Endothelial cell of umbilical vein (primary cell): Measurements from ENCODE around the gene ITGAE. TPM values are rescaled to one million over a fixed set of nuclear protein-coding genes. Genes with fewer than 3 reads are reported as not detected.

ENCODE experiments used
- BruUV-seq: library from RNA; stranded (reverse); fragments of 400-500 nt; replicated peaks from 2 replicates; lab custom pipeline; 2021; lab: Mats Ljungman, UMichigan
- CTCF ChIA-PET: fragments of 300-600, 350-600 bp; sonication (Branson Sonifier 250); formaldehyde crosslinking; loops from one replicate; lab custom pipeline; 2021; ENCODE audit warnings: antibody characterized with exemption, inconsistent platforms; lab: Charles Lee
- POLR2A ChIA-PET: fragments of 300-600, 350-600 bp; sonication (Branson Sonifier 250); formaldehyde crosslinking; loops from one replicate; lab custom pipeline; 2021; ENCODE audit warnings: antibody characterized with exemption, inconsistent platforms; lab: Charles Lee
- DNase-seq: peaks from one replicate; pipeline ENCODE4 v3.0.0-alpha.2; 2011; ENCODE audit warnings: low read depth, low spot score
- FAIRE-seq: peaks from 2 replicates; lab custom pipeline; 2011; peaks lifted over from hg19 to GRCh38; lab: Jason Lieb, UNC
- H2AFZ ChIP-seq: 2 replicates; pipeline ENCODE4 v1.6.0; 2012; ENCODE audit warnings: low read depth, low read length, control low read depth, inconsistent platforms
- H3K27ac ChIP-seq: 2 replicates; pipeline ENCODE4 v1.5.1; 2011; ENCODE audit warnings: low read depth, mild to moderate bottlenecking, control low read depth, low read length, moderate library complexity; ENCODE audit not compliant: insufficient read depth
- H3K27me3 ChIP-seq, 2 experiments: 2 replicates each; pipeline versions ENCODE4 v1.6.0 to v1.6.1; 2011; ENCODE audit warnings: low read length in 2 of 2, mixed read lengths in 1 of 2; ENCODE audit not compliant: control insufficient read depth in 2 of 2, insufficient read depth in 2 of 2
- H3K36me3 ChIP-seq, 2 experiments: 2 replicates in 1 of 2; 3 replicates in 1 of 2; pipeline ENCODE4 v1.5.1; 2011; ENCODE audit warnings: low read length in 2 of 2, mild to moderate bottlenecking in 1 of 2, moderate library complexity in 1 of 2; ENCODE audit not compliant: control insufficient read depth in 2 of 2, insufficient read depth in 2 of 2; ENCODE audit errors: extremely low read depth in 1 of 2
- H3K4me1 ChIP-seq: 3 replicates; pipeline ENCODE4 v1.5.1; 2011; ENCODE audit warnings: mild to moderate bottlenecking, low read length; ENCODE audit not compliant: control insufficient read depth, insufficient read depth; ENCODE audit errors: extremely low read depth
- H3K4me2 ChIP-seq: 2 replicates; pipeline ENCODE4 v1.6.1; 2011; ENCODE audit warnings: low read length, control low read depth, mixed read lengths; ENCODE audit not compliant: insufficient read depth
- H3K4me3 ChIP-seq, 3 experiments: fragments of 200-600 bp in 1 of 3; sonication (generic), shearing (Covaris generic) in 1 of 3; replicated peaks in 1 of 3; 2 replicates each; pipeline ENCODE4 v1.5.1; 2011 to 2016; ENCODE audit warnings: control low read depth in 3 of 3, low read length in 3 of 3, mild to moderate bottlenecking in 2 of 3, inconsistent platforms in 1 of 3, low read depth in 1 of 3, moderate library complexity in 1 of 3; ENCODE audit not compliant: insufficient read depth in 1 of 3
- H3K79me2 ChIP-seq: 2 replicates; pipeline ENCODE4 v1.6.0; 2012; ENCODE audit warnings: low read length, inconsistent platforms; ENCODE audit not compliant: control insufficient read depth, insufficient read depth
- H3K9ac ChIP-seq: replicated peaks from 2 replicates; pipeline ENCODE3; 2011; ENCODE audit warnings: low read length, control low read depth; ENCODE audit not compliant: insufficient read depth; ENCODE audit errors: extremely low read depth
- H3K9me1 ChIP-seq: replicated peaks from 3 replicates; pipeline ENCODE4 v1.6.0; 2011; ENCODE audit warnings: mild to moderate bottlenecking, low read length; ENCODE audit not compliant: control insufficient read depth, insufficient read depth; ENCODE audit errors: extremely low read depth
- H3K9me3 ChIP-seq: replicated peaks from 2 replicates; pipeline ENCODE4 v1.5.1; 2012; ENCODE audit warnings: low read length, inconsistent platforms; ENCODE audit not compliant: control insufficient read depth, insufficient read depth
- H4K20me1 ChIP-seq: replicated peaks from 2 replicates; pipeline ENCODE3; 2011; ENCODE audit warnings: mild to moderate bottlenecking, low read length; ENCODE audit not compliant: control insufficient read depth, insufficient read depth; ENCODE audit errors: extremely low read depth
- CTCF ChIP-seq, 2 donors: IDR thresholded peaks; 1 replicate in 1 of 2; 2 replicates in 1 of 2; pipeline ENCODE4 v1.5.1; 2011; ENCODE audit warnings: low read length in 2 of 2, mild to moderate bottlenecking in 2 of 2, moderate library complexity in 2 of 2, control low read depth in 1 of 2, inconsistent platforms in 1 of 2, low read depth in 1 of 2; ENCODE audit not compliant: insufficient read depth in 1 of 2; ENCODE audit errors: extremely low read depth in 1 of 2
- EZH2 ChIP-seq: IDR thresholded peaks from 2 replicates; pipeline ENCODE4 v1.6.1; 2012; ENCODE audit warnings: borderline replicate concordance, low read depth, mild to moderate bottlenecking, moderate library complexity, low read length, inconsistent platforms; ENCODE audit not compliant: severe bottlenecking
- FOS ChIP-seq: IDR thresholded peaks from 2 replicates; pipeline ENCODE4 v1.6.1; 2011; ENCODE audit warnings: mild to moderate bottlenecking, low read length, moderate library complexity, borderline replicate concordance; ENCODE audit not compliant: insufficient read depth
- GATA2 ChIP-seq: IDR thresholded peaks from 2 replicates; pipeline ENCODE4 v1.7.0; 2011; ENCODE audit warnings: low read depth, mild to moderate bottlenecking, moderate library complexity, mixed read lengths, low read length; ENCODE audit not compliant: insufficient read length, insufficient read depth
- JUN ChIP-seq: IDR thresholded peaks from 2 replicates; pipeline ENCODE4 v1.6.1; 2011; ENCODE audit warnings: borderline replicate concordance, low read depth; ENCODE audit not compliant: insufficient read length, insufficient read depth
- MAX ChIP-seq: IDR thresholded peaks from 2 replicates; pipeline ENCODE4 v1.6.1; 2011; ENCODE audit not compliant: insufficient read depth, insufficient read length
- MYC ChIP-seq: IDR thresholded peaks from one replicate; pipeline ENCODE4 v1.6.1; 2011; ENCODE audit warnings: mild to moderate bottlenecking, low read depth, low read length
- POLR2A ChIP-seq: IDR thresholded peaks from 2 replicates; pipeline ENCODE4 v1.6.1; 2012; ENCODE audit warnings: low read depth, mild to moderate bottlenecking, control low read depth, low read length
- POLR2AphosphoS5 ChIP-seq: IDR thresholded peaks from 2 replicates; pipeline ENCODE4 v1.6.1; 2012; ENCODE audit warnings: low read depth, mild to moderate bottlenecking, control low read depth, low read length, moderate library complexity; ENCODE audit not compliant: insufficient read depth
- dilution Hi-C: fragments of 300-500 bp; cut with MboI; formaldehyde crosslinking; loops from one replicate; pipeline ENCODE4 v1.15.0; 2019; ENCODE audit warnings: low sequenced_read_pairs; ENCODE audit not compliant: extremely low pct_ligation_motif_present
- intact Hi-C: fragments of 100-400 bp; cut with micrococcal nuclease; formaldehyde crosslinking; loops from one replicate; pipeline ENCODE4 v1.10.0; 2022
- polyA plus RNA-seq, 4 experiments: library from polyadenylated mRNA; depleted of rRNA in 3 of 4; stranded (reverse) in 3 of 4; unstranded in 1 of 4; fragments of >200 nt; gene quantifications; 2 replicates each; pipeline versions ENCODE4 v1.2.1 to v1.2.3, GENCODE V29; 2011 to 2012; ENCODE audit warnings: missing spikeins in 1 of 4
- total RNA-seq: library from RNA; stranded (reverse); gene quantifications from 2 replicates; pipeline ENCODE4 v1.2.3, GENCODE V29; 2021

Gene ITGAE
- total and polyA plus RNA-seq, 2 donors (not counting 3 experiments of a cell fraction or from before 2014, with no cell fraction given) = 29.6 to 71.6 TPM

DNA sequence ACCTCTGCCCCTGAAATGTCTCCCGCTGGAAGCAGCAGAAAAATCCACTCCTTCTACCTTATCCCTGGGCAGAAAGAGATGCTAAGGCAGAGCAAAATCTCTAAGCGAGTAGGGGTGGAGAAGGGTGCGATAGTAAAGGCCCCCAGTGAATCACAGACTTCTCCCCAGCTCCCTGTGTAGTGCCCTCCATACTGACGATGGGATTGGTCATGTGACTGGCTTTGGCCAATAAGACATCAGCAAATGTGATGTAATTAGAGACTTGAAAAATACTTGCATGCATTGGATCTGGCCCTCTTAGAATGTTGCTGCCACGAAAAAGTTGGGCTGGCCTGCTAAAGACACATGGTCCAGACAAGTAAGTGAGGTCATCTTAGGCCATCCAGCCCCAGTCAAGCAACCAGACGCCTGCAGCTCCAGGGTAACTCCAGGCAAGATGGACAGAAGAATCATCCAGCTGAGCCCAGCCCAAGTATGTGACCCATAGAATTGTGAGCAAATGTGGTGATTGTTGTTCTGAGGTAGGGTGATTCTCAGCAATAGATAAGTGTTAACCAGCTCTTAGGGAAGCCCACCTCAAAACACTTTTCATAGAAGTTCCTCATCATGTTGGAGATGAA is 41.3 kb downstream of the ITGAE start:
- no peak overlapping the region for H3K9ac ChIP-seq
- H3K9me3 ChIP-seq = no peaks in the 10 kb centered on the region
- FAIRE-seq (no peak), DNase-seq (no peak)
- H3K79me2 ChIP-seq = no peaks in the 10 kb centered on the region
- POLR2A ChIA-PET = no interaction called here
- CTCF ChIA-PET = interaction anchor here (4.0 kb wide), 1 partner anchor 22 kb away, joined by 22 read pairs; no protein-coding TSS in a partner anchor
- H3K27me3 ChIP-seq = no peaks in the 10 kb centered on the region
- H3K27ac ChIP-seq = no peak overlapping the region
- dilution Hi-C loops (no loop called here), intact Hi-C loops (no loop called here)
- no TSS peak for BruUV-seq
- no peak for TF ChIP-seq FOS
- no peak for TF ChIP-seq GATA2
- TF ChIP-seq MAX = no peak
- no peak for TF ChIP-seq POLR2AphosphoS5
- TF ChIP-seq POLR2A = no peak
- TF ChIP-seq EZH2 = no peak
- TF ChIP-seq CTCF (IDR thresholded peaks at IDR 0.05; ENCODE audit: extremely low read depth in 1 of 2, insufficient read depth in 1 of 2, low read depth in 1 of 2, low read length in 2 of 2) = no peak
- TF ChIP-seq JUN = no peak
- TF ChIP-seq MYC = no peak
- no peak overlapping the region for H2AFZ ChIP-seq
- no peaks in the 10 kb centered on the region for H3K36me3 ChIP-seq
- no peak overlapping the region for H3K4me2 ChIP-seq
- H3K9me1 ChIP-seq = no peaks in the 10 kb centered on the region
- H4K20me1 ChIP-seq = no peaks in the 10 kb centered on the region
- no peaks in the 10 kb centered on the region for H3K4me1 ChIP-seq
- H3K4me3 ChIP-seq = no peak overlapping the region
